Effector memory CD4-positive, alpha-beta T cell (primary cell): ENCODE results near the gene FARP1.
"Not testable (repeated sequence)": the region's sequence is repeated elsewhere in the genome, so short reads cannot be mapped to it uniquely, and the experiment has no call there.

Experiments used
- DNase-seq, 3 donors: peaks; one replicate each; pipeline ENCODE4 v3.0.0-alpha.2; 2020
- H3K27ac ChIP-seq: 2 replicates; pipeline ENCODE4 v1.7.0; 2013; ENCODE audit warnings: mild to moderate bottlenecking, low read length, moderate library complexity; ENCODE audit not compliant: insufficient read depth, poor library complexity, severe bottlenecking
- H3K27me3 ChIP-seq: replicated peaks from 2 replicates; pipeline ENCODE4 v1.7.0; 2013; ENCODE audit warnings: mild to moderate bottlenecking, low read length; ENCODE audit not compliant: insufficient read depth, control insufficient read depth, poor library complexity, severe bottlenecking
- H3K36me3 ChIP-seq: 2 replicates; pipeline ENCODE4 v1.7.0; 2013; ENCODE audit warnings: mild to moderate bottlenecking, low read length, moderate library complexity; ENCODE audit not compliant: control insufficient read depth, insufficient read depth
- H3K4me1 ChIP-seq: 2 replicates; pipeline ENCODE4 v1.7.0; 2013; ENCODE audit warnings: low read length, mild to moderate bottlenecking; ENCODE audit not compliant: control insufficient read depth, insufficient read depth, poor library complexity, severe bottlenecking
- H3K4me3 ChIP-seq: 2 replicates; pipeline ENCODE4 v1.7.0; 2013; ENCODE audit warnings: low read length, low read depth, mild to moderate bottlenecking; ENCODE audit not compliant: insufficient read depth, poor library complexity, severe bottlenecking
- H3K9me3 ChIP-seq: 2 replicates; pipeline ENCODE4 v1.7.0; 2013; ENCODE audit warnings: mild to moderate bottlenecking, low read length, moderate library complexity; ENCODE audit not compliant: control insufficient read depth

The FARP1 gene

GRCh38 chr13:98406971-98407370 lies 264.1 kb downstream of the FARP1 start:
- DNase-seq: no peak
- Histone ChIP-seq H3K36me3 (no peaks in the 10 kb centered on the region), H3K4me1 (no peaks in the 10 kb centered on the region), H3K27ac (no peak overlapping the region), H3K4me3 (no peak overlapping the region), H3K27me3 (peaks cover 2% of the 10 kb centered on the region), H3K9me3 (no peaks in the 10 kb centered on the region)

GRCh38 chr13:98407575-98407974 lies 264.7 kb downstream of the FARP1 start:
- no peak overlapping the region for H3K4me3 ChIP-seq
- H3K4me1 ChIP-seq: no peaks in the 10 kb centered on the region
- no peaks in the 10 kb centered on the region for H3K36me3 ChIP-seq
- no peak for DNase-seq
- H3K9me3 ChIP-seq: no peaks in the 10 kb centered on the region
- no peak overlapping the region for H3K27ac ChIP-seq
- H3K27me3 ChIP-seq: peaks cover 2% of the 10 kb centered on the region

DNA sequence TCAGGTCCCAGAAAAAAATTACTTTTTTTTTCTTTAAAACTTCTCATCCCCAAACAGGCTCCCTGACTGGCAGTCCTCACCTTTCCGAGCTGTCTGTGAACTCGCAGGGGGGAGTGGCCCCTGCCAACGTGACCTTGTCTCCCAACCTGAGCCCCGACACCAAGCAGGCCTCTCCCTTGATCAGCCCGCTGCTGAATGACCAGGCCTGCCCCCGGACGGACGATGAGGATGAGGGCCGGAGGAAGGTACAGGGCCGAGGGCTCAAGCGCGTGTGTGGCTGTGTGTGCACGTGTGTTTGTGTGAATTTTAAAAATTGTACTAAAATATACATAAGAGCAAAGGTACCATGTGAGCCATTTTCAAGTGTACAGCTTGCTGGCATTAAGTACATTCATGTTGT lies 266.4 kb downstream of the FARP1 start:
- Histone ChIP-seq H3K27me3 (peaks cover 2% of the 10 kb centered on the region), H3K27ac (no peak overlapping the region), H3K4me3 (no peak overlapping the region), H3K36me3 (no peaks in the 10 kb centered on the region), H3K4me1 (no peaks in the 10 kb centered on the region), H3K9me3 (no peaks in the 10 kb centered on the region)
- no peak for DNase-seq

DNA sequence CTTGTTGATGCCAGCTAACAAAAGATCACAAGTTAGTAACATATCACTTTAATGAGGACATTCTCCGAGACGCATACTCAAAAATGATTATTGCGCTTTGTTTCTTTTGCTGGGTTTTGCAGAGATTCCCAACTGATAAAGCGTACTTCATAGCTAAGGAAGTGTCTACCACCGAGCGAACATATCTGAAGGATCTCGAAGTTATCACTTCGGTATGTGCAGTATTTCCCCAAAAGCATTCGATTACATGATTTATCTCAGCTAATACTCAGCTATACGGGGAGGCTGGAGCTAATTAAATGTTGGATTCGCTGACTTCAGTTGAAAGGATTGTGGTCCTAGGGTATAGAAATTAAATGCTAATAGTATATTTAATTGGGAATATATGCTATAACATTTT lies 267.7 kb downstream of the FARP1 start:
- no peak overlapping the region for H3K27ac ChIP-seq
- DNase-seq: no peak
- peaks cover 2% of the 10 kb centered on the region for H3K27me3 ChIP-seq
- H3K9me3 ChIP-seq: no peaks in the 10 kb centered on the region
- H3K36me3 ChIP-seq: no peaks in the 10 kb centered on the region
- no peak overlapping the region for H3K4me3 ChIP-seq
- no peaks in the 10 kb centered on the region for H3K4me1 ChIP-seq

DNA sequence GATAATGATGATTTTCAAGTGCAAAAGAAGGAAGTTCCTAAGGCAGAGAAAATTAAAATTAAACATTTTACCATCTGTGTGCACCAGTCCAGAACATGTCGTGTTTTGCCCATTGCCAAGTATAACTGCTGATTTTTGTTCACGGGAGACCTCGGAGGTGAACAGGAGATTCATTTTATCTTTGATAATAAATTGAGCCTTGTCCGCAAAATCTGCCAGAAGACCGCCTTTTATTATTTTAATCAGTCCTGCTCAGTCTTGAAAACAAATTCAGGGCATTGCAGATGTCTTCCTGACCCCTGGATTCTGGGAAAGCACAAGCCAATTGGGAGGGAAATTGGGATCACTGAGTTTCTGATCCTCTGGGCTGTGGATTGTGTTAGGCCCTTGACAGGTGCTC lies 268.1 kb downstream of the FARP1 start:
- Histone ChIP-seq H3K27ac (no peak overlapping the region), H3K9me3 (no peaks in the 10 kb centered on the region), H3K4me3 (no peak overlapping the region), H3K27me3 (peaks cover 2% of the 10 kb centered on the region), H3K36me3 (no peaks in the 10 kb centered on the region), H3K4me1 (no peaks in the 10 kb centered on the region)
- DNase-seq: no peak

GRCh38 chr13:98411617-98412265 lies 268.8 kb downstream of the FARP1 start:
- H3K9me3 ChIP-seq: no peaks in the 10 kb centered on the region
- no peaks in the 10 kb centered on the region for H3K36me3 ChIP-seq
- H3K4me1 ChIP-seq: no peaks in the 10 kb centered on the region
- H3K27me3 ChIP-seq: peaks cover 2% of the 10 kb centered on the region
- H3K27ac ChIP-seq: no peak overlapping the region
- no peak for DNase-seq
- H3K4me3 ChIP-seq: no peak overlapping the region

DNA sequence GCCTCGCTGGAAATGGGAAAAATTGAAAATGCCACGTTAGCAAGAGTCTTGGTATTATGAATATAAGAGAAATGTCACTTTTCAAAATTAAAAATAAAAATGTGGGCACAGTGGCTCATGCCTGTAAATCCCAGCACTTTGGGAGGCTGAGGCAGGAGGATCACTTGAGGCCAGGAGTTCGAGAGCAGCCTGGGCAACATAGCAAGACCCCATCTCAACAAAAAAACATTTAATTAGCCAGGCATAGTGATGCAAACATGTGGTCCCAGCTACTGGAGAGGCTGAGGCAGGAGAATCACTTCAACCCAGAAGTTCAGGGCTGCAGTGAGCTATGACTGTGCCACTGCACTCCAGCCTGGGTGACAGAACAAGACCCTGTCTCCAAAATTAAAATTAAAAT lies 270.4 kb downstream of the FARP1 start:
- H3K9me3 ChIP-seq, H3K4me3 ChIP-seq, H3K36me3 ChIP-seq, H3K27ac ChIP-seq, H3K27me3 ChIP-seq, H3K4me1 ChIP-seq, DNase-seq: not testable (repeated sequence)

GRCh38 chr13:98413796-98414195 lies 270.9 kb downstream of the FARP1 start:
- no peak overlapping the region for H3K27ac ChIP-seq
- no peak for DNase-seq
- H3K36me3 ChIP-seq: no peaks in the 10 kb centered on the region

DNA sequence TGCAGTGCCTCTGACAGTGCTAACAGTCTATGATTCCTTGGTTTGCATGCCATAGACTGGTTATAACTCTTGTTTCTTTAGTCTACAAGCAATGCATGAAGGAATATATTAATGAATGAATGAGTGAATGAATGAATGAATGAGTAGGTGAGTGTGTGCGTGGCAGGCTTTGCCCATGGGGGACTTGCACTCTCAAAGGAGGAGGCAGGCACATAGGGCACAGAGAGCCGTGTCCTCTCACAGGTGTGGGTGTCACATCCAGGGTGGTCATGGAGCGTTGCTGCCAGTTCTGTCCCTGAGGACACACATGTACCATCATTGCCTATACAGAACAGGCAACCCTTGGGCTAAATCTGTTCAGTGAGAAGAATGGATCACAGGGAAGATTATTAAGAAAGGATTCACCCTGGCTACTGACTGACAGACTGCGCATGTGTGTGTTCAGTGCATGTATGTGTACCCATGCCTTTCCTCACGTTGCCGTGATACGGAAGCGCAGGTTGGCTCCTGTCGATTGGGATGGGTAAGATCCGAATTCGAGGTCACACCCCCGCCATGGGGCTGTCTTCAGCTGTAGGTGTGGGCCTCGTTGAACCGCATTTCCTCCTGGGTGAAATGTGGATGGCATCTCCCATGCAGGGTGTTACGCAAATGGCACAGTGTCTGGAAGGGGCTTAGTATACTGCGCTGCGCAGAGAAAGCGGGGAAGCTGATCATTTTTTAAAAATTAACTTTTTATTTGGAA lies 272.6 kb downstream of the FARP1 start:
- H3K36me3 ChIP-seq: no peaks in the 10 kb centered on the region
- H3K27ac ChIP-seq: no peak overlapping the region
- peaks cover 2% of the 10 kb centered on the region for H3K27me3 ChIP-seq
- no peaks in the 10 kb centered on the region for H3K9me3 ChIP-seq
- H3K4me1 ChIP-seq: no peaks in the 10 kb centered on the region
- no peak overlapping the region for H3K4me3 ChIP-seq
- no peak for DNase-seq

More at GRCh38 chr13:98413796-98414195, 270.9 kb downstream of the FARP1 start:
- H3K9me3 ChIP-seq: no peaks in the 10 kb centered on the region
- no peak overlapping the region for H3K4me3 ChIP-seq
- H3K4me1 ChIP-seq: no peaks in the 10 kb centered on the region
- H3K27me3 ChIP-seq: peaks cover 2% of the 10 kb centered on the region

GRCh38 chr13:98416408-98416807 lies 273.5 kb downstream of the FARP1 start:
- Histone ChIP-seq H3K27me3 (peaks cover under 1% of the 10 kb centered on the region), H3K27ac (no peak overlapping the region), H3K9me3 (no peaks in the 10 kb centered on the region), H3K4me3 (no peak overlapping the region), H3K36me3 (no peaks in the 10 kb centered on the region), H3K4me1 (no peaks in the 10 kb centered on the region)
- no peak for DNase-seq
